A172 (cell line): ENCODE data around the gene ZNF446. TPM values are rescaled to one million over a fixed set of nuclear protein-coding genes. Genes with fewer than 3 reads are reported as not detected.
"Not testable (repeated sequence)": the region's sequence is repeated elsewhere in the genome, so short reads cannot be mapped to it uniquely, and the experiment has no call there.

ENCODE experiments used
- DNase-seq: peaks from one replicate; pipeline ENCODE4 v3.0.0-alpha.2; 2015; ENCODE audit warnings: low spot score
- total RNA-seq: library from RNA; depleted of rRNA; stranded (reverse); fragments of >200 nt; shearing (Covaris generic); gene quantifications from 2 replicates; pipeline ENCODE4 v1.2.3, GENCODE V29; 2014; rRNA removed

The ZNF446 gene
- 17.1 and 18.8 TPM in 2 replicates for total RNA-seq

DNA sequence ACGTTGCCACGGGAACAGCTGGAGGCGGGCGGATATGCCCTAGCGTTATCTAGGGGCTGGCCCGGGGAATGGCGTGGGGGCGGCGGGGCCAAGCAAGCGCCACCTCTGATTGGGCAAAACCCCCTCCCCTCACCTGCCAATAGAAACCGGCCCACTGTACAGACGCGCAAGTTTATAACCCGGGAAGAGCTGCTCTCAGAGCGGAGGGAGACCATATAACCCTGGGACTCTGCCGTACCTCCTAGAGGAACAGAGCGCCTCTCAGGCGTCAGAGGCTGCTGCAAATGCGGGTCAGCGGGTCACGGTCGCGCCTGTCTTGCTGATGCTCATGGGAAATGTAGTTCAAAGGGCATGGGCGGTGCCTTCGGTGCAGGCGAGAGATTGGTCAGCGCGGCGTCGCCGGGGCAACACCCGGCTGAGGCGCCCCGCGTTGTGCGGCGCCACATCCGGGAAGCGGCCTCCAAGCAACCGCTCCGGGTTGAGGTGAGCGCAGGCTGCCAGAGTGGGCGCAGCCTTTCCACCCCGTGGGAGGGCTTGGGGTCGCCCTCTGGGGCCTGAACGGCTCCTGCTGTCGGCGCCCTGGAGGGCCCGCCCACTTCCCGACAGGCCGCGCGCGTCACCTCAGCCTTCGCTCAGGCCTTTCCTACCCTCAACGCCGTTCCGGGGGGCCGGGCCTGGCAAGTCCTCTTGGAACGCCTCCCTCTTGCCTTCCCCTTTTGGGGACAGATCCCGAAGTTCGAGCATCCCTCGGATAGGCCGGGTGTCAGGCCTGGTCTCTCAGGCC lies at the start of gene ZNF446:
Gene ZNF446, plus strand, starts transcription at position 639 of the 784 bp plus-strand sequence. CDS start 867 bp downstream, outside the sequence.
- peak; percentile 97 for DNase-seq

DNA sequence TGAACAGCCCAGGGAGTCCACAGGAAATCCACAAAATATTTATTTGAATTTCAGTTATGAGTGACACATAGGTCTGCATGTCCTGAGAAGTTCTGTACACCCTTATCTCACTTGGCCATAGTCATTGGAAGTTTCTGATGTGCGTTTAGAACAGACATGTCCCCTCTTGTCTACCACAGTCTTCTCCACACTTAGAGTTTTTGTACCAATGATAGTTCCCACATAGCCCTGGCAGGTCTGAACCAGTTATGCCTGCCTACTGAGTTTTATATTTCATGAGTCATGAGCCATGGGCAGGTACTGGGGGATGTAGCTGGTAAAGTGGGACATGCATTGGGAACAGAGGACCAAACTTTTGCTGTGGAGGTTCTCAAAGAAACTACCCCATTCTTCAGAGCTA lies 47.5 kb upstream of the ZNF446 start:
- no peak for DNase-seq

DNA sequence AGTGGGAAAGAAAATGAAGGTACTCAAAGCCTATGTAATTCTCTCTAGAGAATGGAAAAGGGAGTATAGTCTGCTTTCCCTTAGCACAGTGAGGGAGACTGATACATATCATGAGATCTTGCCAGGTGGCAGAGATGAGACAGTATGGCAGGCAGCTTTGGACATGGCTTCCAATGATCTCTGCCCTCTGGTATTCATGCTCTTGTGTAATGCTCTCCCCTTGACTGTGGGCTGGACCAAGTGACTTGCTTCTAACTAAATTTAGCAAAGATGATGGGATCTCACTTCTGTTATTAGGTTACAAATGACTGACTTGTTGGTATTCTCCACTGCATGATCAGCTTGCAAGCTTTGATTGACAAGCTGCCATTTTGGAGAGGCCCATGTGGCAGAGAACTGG lies 46.4 kb upstream of the ZNF446 start:
- no peak for DNase-seq

- no peak for DNase-seq
Measured at GRCh38 chr19:58434217-58434616, 41.9 kb upstream of the ZNF446 start.

GRCh38 chr19:58439576-58440554 lies 36.3 kb upstream of the ZNF446 start, which contains the start of gene ZNF132:
ZNF132 (minus strand) TSS chr19:58440153; CDS start chr19:58439821, 332 bp downstream.
- peak; percentile 75 for DNase-seq

DNA sequence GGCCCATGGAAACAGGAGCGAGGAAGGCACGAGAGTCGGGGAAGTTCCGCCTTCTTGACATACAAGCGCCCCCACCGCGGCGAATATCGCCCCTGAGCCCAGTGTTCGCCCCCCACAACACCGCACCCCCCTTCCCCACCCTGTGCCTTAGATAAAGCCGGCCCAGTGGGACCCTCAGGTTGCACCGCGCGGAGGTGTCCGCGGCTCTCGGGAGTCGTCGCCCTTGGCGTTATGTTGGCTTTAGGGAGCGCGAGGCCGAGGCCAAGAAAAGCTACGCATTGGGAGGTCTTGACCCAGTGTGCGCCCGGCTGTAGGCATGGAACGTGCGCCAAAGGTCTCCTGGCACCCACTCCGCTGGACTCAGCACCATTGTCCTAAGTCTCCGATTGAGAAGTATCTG lies 35.6 kb upstream of the ZNF446 start:
- DNase-seq = no peak

- not testable (repeated sequence) for DNase-seq
Measured at GRCh38 chr19:58442986-58443385, 33.2 kb upstream of the ZNF446 start.

DNA sequence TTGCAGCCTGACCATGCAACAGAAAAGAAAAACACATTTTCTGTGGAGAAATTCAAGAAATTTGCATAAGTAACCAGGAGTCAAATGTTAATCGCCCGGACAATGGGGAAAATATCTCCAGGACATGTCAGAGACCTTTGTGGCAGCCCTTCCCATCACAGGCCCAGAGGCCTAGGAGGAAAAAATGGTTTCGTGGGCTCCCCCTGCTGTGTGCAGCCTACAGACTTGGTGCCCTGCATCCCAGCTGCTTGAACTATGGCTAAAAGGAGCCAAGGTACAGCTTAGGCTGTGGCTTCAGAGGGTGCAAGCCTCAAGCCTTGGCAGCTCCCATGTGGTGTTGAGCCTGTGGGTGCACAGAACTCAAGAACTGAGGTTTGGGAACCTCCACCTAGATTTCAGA lies 27.3 kb upstream of the ZNF446 start:
- DNase-seq = not testable (repeated sequence)

DNA sequence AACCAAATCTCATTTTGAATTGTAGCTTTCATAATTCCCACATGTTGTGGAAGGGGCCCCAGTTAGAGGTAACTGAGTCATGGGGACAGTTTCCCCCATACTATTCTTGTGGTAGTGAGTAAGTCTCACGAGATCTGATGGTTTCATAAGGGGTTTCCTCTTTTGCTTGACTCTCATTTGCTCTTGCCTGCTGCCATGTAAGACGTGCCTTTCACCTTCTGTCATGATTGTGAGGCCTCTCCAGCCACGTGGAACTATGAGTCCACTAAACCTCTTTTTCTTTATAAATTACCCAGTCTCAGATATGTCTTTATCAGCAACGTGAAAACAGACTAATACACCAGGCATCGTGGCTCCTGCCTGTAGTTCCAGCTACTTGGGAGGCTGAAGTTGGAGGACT lies 26.2 kb upstream of the ZNF446 start:
- not testable (repeated sequence) for DNase-seq

DNA sequence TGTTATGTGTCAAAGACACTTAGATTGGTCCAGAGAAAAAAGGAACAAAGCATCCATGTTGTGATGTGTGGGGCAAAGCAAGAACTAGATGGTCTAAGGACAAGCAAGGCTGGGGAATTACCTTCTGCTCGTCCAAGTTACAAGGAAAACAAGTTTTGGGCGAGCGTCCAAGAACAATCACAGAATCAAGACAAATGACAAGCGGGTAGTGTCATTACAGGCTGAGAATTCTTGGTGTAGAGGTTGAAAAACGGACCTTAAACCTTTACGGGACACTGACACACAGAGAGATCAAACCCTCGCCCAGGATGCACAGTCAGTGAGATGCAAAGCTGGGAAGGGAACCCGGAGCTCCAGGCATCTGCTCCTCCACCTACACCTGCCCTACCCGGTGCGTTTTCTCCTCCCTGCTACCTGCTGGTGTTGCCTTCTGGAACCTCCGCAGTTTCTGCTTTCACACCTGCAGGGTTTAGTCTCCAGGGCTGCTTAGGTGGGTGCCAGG lies 25.2 kb upstream of the ZNF446 start:
- no peak for DNase-seq

- peak; percentile 97 for DNase-seq
Measured at GRCh38 chr19:58451358-58452101, 24.6 kb upstream of the ZNF446 start, which contains the start of gene ZNF324B. ZNF324B (plus strand) TSS chr19:58451622; CDS start chr19:58453702, 2,080 bp downstream.

- DNase-seq = no peak
Measured at GRCh38 chr19:58453743-58454142, 22.4 kb upstream of the ZNF446 start.

- no peak for DNase-seq
Measured at GRCh38 chr19:58455306-58455705, 20.8 kb upstream of the ZNF446 start.

- DNase-seq = no peak
Measured at GRCh38 chr19:58456111-58456510, 20.0 kb upstream of the ZNF446 start.

GRCh38 chr19:58460039-58460438 lies 16.1 kb upstream of the ZNF446 start:
- DNase-seq = peak; percentile 21

GRCh38 chr19:58466089-58466759 lies 9.9 kb upstream of the ZNF446 start:
- no peak for DNase-seq

GRCh38 chr19:58466760-58467589 lies 9.2 kb upstream of the ZNF446 start, which contains the start of gene ZNF324:
ZNF324 (plus strand) TSS chr19:58467080; CDS start chr19:58469186, 2,106 bp downstream.
- DNase-seq = peak; percentile 95

GRCh38 chr19:58468216-58468839 lies 7.8 kb upstream of the ZNF446 start:
- DNase-seq = no peak
